Measurements from ENCODE around the gene MAP2K5. TPM values are rescaled to one million over a fixed set of nuclear protein-coding genes. Genes with fewer than 3 reads are reported as not detected.

Gene MAP2K5
- total RNA-seq, 2 donors from 2014 or later, result 7.4 to 10.2 TPM

GRCh38 chr15:67777773-67778172, 235.3 kb downstream of the MAP2K5 start:
- Histone ChIP-seq H3K9me3 (no peaks in the 10 kb centered on the region), H3K4me1 (ENCODE audit: control insufficient read depth in 1 of 2, low read depth in 2 of 2) (no peaks in the 10 kb centered on the region), H3K4me3 (no peak overlapping the region), H3K36me3 (peaks cover 3% of the 10 kb centered on the region), H3K27me3 (replicated peaks; ENCODE audit: insufficient read depth) (no peaks in the 10 kb centered on the region), H3K27ac (no peak overlapping the region)
- ATAC-seq (ENCODE audit: insufficient number of reproducible peaks, low FRiP score, low read depth) (no peak), DNase-seq (ENCODE audit: low spot score) (no peak)
- TF ChIP-seq, protein P1, sequence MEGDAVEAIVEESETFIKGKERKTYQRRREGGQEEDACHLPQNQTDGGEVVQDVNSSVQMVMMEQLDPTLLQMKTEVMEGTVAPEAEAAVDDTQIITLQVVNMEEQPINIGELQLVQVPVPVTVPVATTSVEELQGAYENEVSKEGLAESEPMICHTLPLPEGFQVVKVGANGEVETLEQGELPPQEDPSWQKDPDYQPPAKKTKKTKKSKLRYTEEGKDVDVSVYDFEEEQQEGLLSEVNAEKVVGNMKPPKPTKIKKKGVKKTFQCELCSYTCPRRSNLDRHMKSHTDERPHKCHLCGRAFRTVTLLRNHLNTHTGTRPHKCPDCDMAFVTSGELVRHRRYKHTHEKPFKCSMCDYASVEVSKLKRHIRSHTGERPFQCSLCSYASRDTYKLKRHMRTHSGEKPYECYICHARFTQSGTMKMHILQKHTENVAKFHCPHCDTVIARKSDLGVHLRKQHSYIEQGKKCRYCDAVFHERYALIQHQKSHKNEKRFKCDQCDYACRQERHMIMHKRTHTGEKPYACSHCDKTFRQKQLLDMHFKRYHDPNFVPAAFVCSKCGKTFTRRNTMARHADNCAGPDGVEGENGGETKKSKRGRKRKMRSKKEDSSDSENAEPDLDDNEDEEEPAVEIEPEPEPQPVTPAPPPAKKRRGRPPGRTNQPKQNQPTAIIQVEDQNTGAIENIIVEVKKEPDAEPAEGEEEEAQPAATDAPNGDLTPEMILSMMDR (IDR thresholded peaks at IDR 0.05), result no peak

- DNase-seq (ENCODE audit: low spot score) (no peak), ATAC-seq (ENCODE audit: insufficient number of reproducible peaks, low FRiP score, low read depth) (no peak)
- Histone ChIP-seq H3K4me3 (no peak overlapping the region), H3K27me3 (replicated peaks; ENCODE audit: insufficient read depth) (no peaks in the 10 kb centered on the region), H3K4me1 (ENCODE audit: control insufficient read depth in 1 of 2, low read depth in 2 of 2) (no peaks in the 10 kb centered on the region), H3K9me3 (no peaks in the 10 kb centered on the region), H3K27ac (no peak overlapping the region), H3K36me3 (peaks cover 3% of the 10 kb centered on the region)
- TF ChIP-seq, protein P1 (IDR thresholded peaks at IDR 0.05), result no peak
Measured at GRCh38 chr15:67778968-67779548, 236.6 kb downstream of the MAP2K5 start.

- Histone ChIP-seq H3K4me3 (no peak overlapping the region), H3K27me3 (replicated peaks; ENCODE audit: insufficient read depth) (no peaks in the 10 kb centered on the region), H3K36me3 (peaks cover 3% of the 10 kb centered on the region), H3K4me1 (ENCODE audit: control insufficient read depth in 1 of 2, low read depth in 2 of 2) (no peaks in the 10 kb centered on the region), H3K9me3 (no peaks in the 10 kb centered on the region), H3K27ac (no peak overlapping the region)
- TF ChIP-seq, protein P1 (IDR thresholded peaks at IDR 0.05), result no peak
- ATAC-seq (ENCODE audit: insufficient number of reproducible peaks, low FRiP score, low read depth) (no peak), DNase-seq (ENCODE audit: low spot score) (no peak)
Measured at GRCh38 chr15:67779549-67780111, 237.1 kb downstream of the MAP2K5 start.

DNA sequence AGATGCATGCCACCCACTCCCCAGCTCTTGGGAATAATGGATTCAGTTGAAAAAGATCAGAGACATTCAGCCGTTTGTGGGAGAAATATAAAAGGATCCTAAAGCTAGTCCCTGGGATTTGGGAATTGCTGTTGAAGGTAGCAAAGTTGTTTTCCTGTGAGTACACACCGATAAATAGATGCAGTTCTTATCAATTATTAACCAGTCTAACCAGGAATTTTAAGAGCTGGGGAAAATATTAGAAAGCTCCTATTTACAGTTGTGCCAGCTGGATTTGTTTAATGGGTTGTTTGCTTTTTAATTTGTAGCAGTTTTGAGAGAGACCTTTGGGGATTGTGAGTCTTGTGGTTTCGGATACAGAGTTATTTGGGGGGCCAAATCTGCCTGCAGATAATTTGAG, 238.6 kb downstream of the MAP2K5 start:
- H3K27me3 ChIP-seq (replicated peaks; ENCODE audit: insufficient read depth), result no peaks in the 10 kb centered on the region

DNA sequence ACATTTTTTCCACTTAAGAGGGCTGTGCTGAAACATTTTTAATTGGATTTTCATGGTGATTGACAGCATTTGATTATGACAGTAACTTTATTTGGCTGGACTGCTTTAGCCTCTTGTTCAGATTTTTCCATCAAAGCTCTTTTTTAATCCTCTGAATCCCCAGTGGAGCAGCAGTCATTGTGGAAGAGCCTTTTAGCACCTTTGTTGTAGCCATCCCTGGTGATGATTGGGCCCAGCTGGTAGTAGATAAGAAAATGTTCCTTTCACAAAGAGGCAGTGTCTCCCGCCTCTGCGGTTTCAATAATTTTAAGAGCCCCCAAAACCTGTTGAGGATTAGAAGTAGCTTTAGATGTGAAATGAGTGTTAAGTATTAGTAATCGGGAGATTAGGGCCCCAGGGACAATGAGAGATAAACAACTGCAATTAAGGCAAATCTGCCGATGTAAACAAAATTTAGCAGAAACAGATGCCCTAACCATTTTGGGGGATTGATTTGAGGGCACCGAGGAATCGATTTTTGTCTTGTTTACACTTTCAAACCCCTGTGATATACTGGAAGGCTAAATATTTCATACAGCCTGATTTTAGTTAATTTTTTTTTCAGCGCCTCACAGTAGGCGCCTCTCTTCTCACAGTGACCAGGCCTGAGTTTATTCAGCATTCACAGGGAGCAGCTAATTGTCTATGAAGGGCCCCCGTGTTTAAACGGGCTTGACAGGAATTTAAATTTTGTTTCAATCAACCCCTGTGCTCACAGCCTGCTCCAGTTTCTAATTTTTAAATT, 239.6 kb downstream of the MAP2K5 start:
- TF ChIP-seq, protein P1 (IDR thresholded peaks at IDR 0.05), result no peak
- H3K36me3 ChIP-seq, result peaks cover 3% of the 10 kb centered on the region
- ATAC-seq (ENCODE audit: insufficient number of reproducible peaks, low FRiP score, low read depth), result no peak

More for the DNA sequence above, 238.6 kb downstream of the MAP2K5 start:
- no peaks in the 10 kb centered on the region for H3K4me1 ChIP-seq (ENCODE audit: control insufficient read depth in 1 of 2, low read depth in 2 of 2)
- no peaks in the 10 kb centered on the region for H3K9me3 ChIP-seq
- no peak overlapping the region for H3K4me3 ChIP-seq
- DNase-seq (ENCODE audit: low spot score) (no peak), ATAC-seq (ENCODE audit: insufficient number of reproducible peaks, low FRiP score, low read depth) (no peak)
- TF ChIP-seq, protein P1 (IDR thresholded peaks at IDR 0.05), result no peak
- H3K27ac ChIP-seq, result no peak overlapping the region
- H3K36me3 ChIP-seq, result peaks cover 3% of the 10 kb centered on the region

More for the DNA sequence above, 239.6 kb downstream of the MAP2K5 start:
- Histone ChIP-seq H3K27me3 (replicated peaks; ENCODE audit: insufficient read depth) (no peaks in the 10 kb centered on the region), H3K4me1 (ENCODE audit: control insufficient read depth in 1 of 2, low read depth in 2 of 2) (no peaks in the 10 kb centered on the region), H3K4me3 (no peak overlapping the region), H3K9me3 (no peaks in the 10 kb centered on the region), H3K27ac (no peak overlapping the region)
- no peak for DNase-seq (ENCODE audit: low spot score)
